Measurements from ENCODE around the gene ATXN7L1. TPM values are rescaled to one million over a fixed set of nuclear protein-coding genes. Genes with fewer than 3 reads are reported as not detected.

ATXN7L1 gene
- total RNA-seq, 2 donors from 2014 or later, result 12.6 to 28.1 TPM

- DNase-seq (ENCODE audit: low spot score), result no peak
- H3K4me1 ChIP-seq (replicated peaks), result no peaks in the 10 kb centered on the region
- intact Hi-C loops (cut with DNase I), result no loop called here
- H3K36me3 ChIP-seq, result no peaks in the 10 kb centered on the region
- H3K27me3 ChIP-seq (replicated peaks; ENCODE audit: insufficient read depth), result no peaks in the 10 kb centered on the region
- H3K4me3 ChIP-seq, result no peak overlapping the region
- no peak overlapping the region for H3K27ac ChIP-seq
- TF ChIP-seq CTCF (IDR thresholded peaks at IDR 0.05) (no peak), POLR2AphosphoS5 (IDR thresholded peaks at IDR 0.05) (no peak), POLR2A (IDR thresholded peaks at IDR 0.05) (no peak)
- no peaks in the 10 kb centered on the region for H3K9me3 ChIP-seq
- WGBS, result 81% methylated on average over 7 of the region's 7 CpGs
Measured at GRCh38 chr7:105802604-105803428, 73.6 kb downstream of the ATXN7L1 start.

DNA sequence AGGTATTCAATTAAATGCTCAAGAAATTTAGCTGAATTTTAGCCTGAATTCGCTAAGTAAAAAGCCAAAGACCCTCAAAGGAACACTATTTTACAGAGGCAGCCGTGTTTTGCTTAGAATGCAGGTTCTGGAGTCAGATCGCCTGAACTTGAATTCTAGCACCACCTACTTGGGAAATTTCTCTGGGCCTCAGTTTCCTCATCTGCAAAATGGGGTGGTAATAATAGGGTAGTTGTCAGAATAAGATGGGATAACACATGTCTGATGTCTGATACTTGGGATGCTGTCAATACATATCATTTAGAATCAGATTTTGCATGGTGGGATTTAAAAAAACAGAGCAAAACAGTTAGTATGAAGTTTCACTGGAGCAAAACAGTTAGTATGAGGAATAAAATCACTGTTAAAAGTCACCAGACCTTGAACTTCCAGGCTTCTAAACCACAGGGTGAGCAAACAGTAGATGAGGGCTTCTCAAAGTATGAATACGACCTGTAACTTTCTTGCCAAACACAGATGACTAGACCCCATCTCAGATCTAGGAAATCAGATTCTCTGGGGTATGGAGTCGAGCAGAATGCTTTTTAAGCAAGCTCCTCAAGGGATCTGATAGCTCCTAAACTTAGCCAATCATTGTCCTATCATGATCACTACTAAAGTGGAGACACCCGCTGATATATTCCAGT, 75.4 kb downstream of the ATXN7L1 start:
- H3K4me1 ChIP-seq (replicated peaks), result no peaks in the 10 kb centered on the region
- intact Hi-C loops (cut with DNase I), result no loop called here
- TF ChIP-seq POLR2A (IDR thresholded peaks at IDR 0.05), result no peak
- no peaks in the 10 kb centered on the region for H3K36me3 ChIP-seq
- no peaks in the 10 kb centered on the region for H3K9me3 ChIP-seq
- 96% methylated on average over 6 of the region's 6 CpGs for WGBS
- no peak for DNase-seq (ENCODE audit: low spot score)
- H3K27ac ChIP-seq, result no peak overlapping the region
- no peak overlapping the region for H3K4me3 ChIP-seq
- no peaks in the 10 kb centered on the region for H3K27me3 ChIP-seq (replicated peaks; ENCODE audit: insufficient read depth)

- H3K4me3 ChIP-seq, result no peak overlapping the region
- no peaks in the 10 kb centered on the region for H3K27me3 ChIP-seq (replicated peaks; ENCODE audit: insufficient read depth)
- H3K9me3 ChIP-seq, result no peaks in the 10 kb centered on the region
- no peaks in the 10 kb centered on the region for H3K36me3 ChIP-seq
- TF ChIP-seq POLR2A (IDR thresholded peaks at IDR 0.05) (no peak), CTCF (IDR thresholded peaks at IDR 0.05) (no peak), POLR2AphosphoS5 (IDR thresholded peaks at IDR 0.05) (no peak)
- no peak overlapping the region for H3K27ac ChIP-seq
- WGBS, result 79% methylated on average over 3 of the region's 3 CpGs
- intact Hi-C loops (cut with DNase I), result no loop called here
- peaks cover under 1% of the 10 kb centered on the region for H3K4me1 ChIP-seq (replicated peaks)
- no peak for DNase-seq (ENCODE audit: low spot score)
Measured at GRCh38 chr7:105800442-105800841, 76.0 kb downstream of the ATXN7L1 start.

- H3K4me3 ChIP-seq, result no peak overlapping the region
- 67% methylated on average over 7 of the region's 7 CpGs for WGBS
Measured at GRCh38 chr7:105799677-105800076, 76.7 kb downstream of the ATXN7L1 start.

More at GRCh38 chr7:105799677-105800076, 76.7 kb downstream of the ATXN7L1 start:
- H3K27me3 ChIP-seq (replicated peaks; ENCODE audit: insufficient read depth), result no peaks in the 10 kb centered on the region
- H3K9me3 ChIP-seq, result no peaks in the 10 kb centered on the region
- no peak overlapping the region for H3K27ac ChIP-seq
- intact Hi-C loops (cut with DNase I), result loop anchor here (5.0 to 10.0 kb wide), 2 partner anchors 33 to 75 kb away; partner anchors contain the start of gene ATXN7L1
- no peak for DNase-seq (ENCODE audit: low spot score)
- peaks cover 6% of the 10 kb centered on the region for H3K4me1 ChIP-seq (replicated peaks)
- H3K36me3 ChIP-seq, result no peaks in the 10 kb centered on the region
- TF ChIP-seq CTCF (IDR thresholded peaks at IDR 0.05) (no peak), POLR2A (IDR thresholded peaks at IDR 0.05) (no peak), POLR2AphosphoS5 (IDR thresholded peaks at IDR 0.05) (no peak)

Measured in prostate gland (tissue), 2 donors.